Measurements from ENCODE around the gene PHRF1. TPM values are rescaled to one million over a fixed set of nuclear protein-coding genes. Genes with fewer than 3 reads are reported as not detected.

PHRF1 gene
- total RNA-seq, 1 experiment from 2014 or later = 35.6 TPM

DNA sequence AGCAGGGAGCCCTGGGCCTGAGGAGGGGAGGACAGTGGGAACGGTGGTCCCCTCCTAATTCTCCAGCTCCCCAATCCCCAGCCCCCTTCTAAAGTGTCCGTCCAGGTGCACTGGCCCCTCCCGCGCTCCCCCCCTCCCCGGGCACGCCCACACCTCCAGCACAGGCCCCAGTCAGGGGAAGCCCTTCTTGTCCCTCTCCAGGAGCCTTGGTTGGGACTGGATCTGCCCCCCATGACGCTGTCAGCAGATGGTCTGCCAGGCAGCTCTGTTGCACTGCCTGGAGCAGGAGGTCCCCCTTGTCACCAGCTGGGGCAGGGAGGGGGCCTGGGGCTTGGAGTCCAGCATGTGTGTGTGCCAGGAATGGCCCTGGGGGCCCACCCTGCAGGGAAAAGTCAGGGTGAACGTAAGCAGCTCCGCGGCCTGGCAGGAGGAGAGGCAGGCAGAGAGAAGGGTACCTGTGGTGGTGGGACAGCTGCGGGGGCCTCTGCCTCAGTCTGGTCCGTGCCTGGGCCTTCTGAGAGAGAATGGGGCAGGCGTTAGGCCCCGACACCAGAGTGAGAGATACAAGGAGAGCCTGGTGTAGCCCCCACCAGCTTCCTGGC, 37.9 kb downstream of the PHRF1 start:
- no peak for DNase-seq (ENCODE audit: low read depth)

DNA sequence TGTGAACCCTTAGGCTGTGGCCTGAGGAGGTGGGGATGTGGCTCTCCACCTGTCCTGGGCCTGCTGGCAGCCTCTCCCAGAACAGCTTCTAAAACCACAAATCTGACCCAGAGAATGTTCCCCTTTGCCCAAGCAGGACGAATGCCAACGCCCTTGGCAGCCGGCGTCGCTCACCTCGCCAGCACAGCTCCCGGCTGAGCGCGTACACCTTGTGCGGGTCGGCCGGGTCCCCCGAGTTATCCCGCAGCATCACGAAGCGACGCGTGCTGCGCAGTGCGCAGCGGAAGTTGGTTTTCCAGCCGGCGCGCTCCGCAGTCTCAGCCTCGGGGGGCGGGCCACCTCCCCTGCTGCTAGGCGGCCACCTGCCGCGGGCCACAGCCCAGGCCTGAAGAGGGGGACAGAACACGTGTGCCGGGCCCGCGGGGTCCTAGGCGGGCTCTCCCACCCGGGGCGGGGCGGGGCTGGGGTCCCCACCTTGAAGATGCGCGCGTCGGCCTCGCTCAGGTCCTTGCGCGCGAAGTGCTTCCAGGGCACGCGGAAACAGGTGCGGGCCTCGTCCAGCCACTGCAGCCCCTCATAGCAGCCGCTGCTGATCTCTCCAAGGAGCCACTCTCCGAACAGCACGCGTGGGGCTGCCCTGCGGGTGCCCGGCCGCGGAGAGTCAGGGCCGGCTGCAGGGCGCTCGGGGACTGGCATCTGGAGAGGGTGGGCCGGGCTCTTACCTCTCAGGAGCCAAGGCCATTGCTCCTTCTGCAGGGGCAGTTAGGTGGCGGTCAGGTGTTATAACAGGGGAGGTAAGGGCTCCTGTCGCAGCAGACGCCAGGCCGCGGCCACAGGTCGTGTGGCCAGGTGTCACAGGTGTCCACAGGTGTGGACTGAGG, 38.6 kb downstream of the PHRF1 start:
- DNase-seq (ENCODE audit: low read depth) = peak; percentile 42

DNA sequence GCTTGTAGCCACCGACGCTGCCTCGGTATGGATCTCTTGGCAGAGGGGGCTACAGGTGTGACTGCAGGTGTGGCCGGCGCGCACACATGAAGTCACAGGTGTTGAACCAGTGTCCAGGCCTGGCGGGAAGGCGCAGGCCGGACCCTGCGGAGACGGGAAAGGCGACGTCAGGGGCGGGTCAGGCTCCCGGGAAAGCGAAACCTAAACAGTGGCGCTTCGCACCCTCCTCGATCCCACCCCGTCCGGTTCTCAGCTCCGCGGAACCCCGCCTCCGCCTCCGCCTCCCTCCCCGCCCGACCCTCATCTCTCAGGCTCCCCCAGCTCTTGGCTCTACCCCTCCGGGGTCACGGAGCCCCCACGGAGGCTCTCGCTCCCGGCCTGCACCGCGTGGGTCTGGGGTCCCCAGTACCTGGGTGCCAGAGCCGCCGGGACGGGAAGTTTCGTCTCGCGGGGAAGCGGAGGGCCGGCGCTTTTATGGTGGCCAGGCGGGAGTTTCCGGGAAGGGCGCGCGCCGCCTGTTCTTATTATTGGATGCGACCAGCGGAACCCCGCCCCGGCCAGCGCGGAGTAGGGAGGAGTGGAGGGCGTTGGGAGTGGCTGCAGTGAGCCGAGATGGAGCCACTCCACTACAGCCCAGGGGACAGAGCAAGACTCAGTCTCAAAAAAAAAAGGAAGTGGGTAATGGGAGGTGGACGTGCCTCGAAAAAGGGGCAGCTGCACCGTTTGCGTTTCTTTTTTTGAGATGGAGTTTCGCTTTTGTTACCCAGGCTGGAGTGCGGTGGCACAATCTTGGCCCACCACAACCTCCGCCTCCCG, 39.4 kb downstream of the PHRF1 start, which contains the start of gene IRF7:
Gene IRF7, minus strand, starts transcription at position 447 of the 816 bp plus-strand sequence. CDS start 586 bp downstream, outside the sequence.
- peak; percentile 86 for DNase-seq (ENCODE audit: low read depth)

DNA sequence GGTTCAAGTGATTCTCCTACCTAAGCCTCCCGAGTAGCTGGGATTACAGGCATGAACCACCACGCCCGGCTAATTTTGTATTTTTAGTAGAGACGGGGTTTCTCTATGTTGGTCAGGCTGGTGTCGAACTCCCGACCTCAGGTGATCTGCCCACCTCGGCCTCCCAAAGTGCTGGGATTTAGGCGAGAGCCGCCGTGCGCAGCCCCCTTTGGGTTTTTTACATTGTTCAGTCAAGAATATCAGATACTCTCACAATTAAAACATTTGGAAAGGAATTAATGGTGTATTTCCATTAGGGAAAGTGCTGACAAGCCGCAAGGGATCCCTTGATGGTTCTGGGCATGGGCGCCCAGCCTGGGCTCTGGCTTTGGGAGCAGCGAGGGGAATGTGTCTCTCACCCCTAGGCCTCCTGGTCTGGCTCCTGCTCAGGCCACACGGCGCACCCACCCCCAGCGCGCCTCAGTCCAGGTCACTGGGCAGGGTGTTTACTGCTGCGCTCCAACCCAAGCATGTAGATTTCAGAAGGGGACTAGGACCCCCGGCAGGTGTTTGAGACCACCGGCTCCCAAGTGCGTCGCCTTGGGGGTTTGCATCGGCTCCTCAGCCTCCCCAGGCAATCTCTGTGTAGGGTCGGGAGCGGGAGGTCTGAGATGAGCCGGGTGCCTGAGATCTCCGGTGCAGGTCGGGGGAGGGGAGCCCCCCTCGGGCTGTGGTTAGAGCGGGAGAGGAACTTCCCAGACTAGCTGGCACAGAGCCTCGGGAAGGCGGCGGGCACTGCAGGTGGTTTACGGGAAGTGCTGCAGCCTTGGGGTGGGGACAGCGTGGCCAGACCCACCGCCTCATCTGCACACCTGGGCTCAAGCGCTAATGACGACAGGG, 40.3 kb downstream of the PHRF1 start:
- DNase-seq (ENCODE audit: low read depth) = no peak

DNA sequence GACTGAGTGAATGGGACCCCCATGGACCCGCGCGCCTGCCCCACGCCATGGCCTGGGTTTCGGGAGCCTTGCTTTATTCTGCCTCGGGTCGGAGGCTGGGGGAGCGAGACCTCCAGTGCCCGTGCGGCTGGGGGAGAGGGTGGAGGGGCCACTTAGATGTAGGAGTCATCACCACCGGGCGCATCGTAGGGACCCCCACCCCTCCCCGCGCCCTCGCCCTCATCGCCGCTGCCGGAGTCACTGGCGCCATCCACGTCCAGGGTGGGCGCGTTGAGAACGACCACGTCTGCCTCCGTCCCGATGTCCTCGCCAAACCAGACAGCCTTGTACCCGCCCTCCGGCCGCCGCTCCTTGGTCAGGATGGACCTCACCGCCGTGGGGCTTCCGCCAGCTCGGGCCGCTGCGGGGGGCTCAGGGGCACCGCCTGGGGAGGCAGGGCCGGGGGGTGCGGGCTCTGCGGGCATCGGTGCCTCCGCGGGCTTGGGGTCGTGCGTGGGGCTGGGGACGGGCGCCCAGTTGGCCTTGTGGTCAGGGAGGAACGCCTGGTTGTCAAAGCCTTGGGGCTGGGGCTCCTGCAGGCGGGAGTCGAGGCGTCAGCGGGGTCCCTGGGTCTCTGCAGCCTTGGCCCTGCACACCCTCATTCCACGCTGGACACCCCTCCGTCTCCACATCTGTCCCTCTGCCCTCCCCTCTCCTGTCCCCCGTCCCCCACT, 41.1 kb downstream of the PHRF1 start:
- DNase-seq (ENCODE audit: low read depth) = no peak

DNA sequence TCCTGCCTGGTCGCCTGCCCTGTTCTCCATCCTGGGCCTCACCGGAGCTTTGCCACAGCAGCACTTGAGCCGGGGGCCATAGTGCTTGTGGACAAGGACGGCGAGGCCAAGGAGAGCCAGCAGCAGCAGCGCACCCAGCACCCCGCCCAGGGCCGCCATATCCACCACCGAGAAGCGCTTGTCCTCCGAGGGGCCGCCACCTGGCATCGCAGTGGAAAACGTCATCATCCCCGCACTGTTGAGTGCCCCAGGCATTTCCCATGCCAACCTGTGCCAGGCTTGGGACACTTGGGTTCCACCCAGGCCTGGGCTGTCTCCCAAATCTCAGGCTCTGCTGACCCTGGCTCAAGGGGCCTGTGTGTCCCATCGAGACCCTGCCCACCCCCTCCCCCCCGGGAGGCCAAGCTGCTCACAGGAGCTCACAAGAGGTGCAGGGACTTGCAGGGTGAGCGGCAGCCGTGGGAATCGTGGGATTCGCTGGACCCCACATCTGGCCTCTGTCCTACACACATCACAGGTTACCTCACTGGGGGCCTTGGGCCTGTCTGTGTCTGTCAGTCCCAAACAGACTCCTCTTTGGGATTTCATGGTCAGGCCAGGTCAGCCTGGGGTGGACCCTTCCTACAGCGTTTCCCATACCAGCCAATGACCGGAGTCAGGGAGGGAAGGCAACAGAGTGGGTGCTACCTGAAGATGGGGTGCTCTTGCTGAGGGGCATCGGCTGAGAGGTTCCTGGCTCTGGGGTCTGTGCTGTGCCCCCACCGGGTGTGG, 41.8 kb downstream of the PHRF1 start:
- DNase-seq (ENCODE audit: low read depth) = no peak

DNA sequence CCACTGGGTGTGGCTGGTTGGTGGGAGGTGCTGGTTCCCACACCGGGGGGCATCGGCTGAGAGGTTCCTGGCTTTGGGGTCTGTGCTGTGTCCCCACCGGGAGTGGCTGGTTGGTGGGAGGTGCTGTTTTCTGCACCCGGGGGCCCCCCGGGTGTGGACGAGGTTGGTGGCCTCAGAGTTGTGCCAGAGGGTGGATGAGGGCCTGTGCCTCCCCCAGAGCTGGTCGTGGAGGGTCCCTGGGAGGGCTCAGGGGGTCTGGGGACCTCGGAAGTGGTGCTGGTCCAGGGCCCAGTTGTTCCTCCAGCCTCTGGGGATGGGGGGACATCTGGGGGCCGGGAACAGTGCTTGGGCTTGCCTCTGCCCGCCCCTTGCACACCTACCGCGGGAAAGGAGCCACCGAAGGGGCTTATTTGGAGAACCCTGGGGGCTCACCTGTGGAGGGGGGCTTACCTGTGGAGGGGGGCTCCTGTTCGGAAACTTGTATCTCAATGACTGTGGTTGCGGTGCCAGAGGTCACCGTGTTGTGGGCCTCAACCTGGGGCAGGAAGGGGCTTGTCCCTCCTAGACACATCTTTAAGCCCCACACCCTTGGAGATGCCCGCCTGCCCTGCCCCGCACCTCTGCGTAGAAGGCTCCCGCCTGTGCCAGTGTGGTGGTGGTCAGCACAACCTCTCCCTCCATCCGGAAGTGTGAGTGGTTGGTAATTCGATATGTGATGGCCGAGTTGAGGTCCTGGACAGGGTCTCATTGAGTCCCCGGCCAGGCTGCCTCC, 42.8 kb downstream of the PHRF1 start:
- DNase-seq (ENCODE audit: low read depth) = no peak

DNA sequence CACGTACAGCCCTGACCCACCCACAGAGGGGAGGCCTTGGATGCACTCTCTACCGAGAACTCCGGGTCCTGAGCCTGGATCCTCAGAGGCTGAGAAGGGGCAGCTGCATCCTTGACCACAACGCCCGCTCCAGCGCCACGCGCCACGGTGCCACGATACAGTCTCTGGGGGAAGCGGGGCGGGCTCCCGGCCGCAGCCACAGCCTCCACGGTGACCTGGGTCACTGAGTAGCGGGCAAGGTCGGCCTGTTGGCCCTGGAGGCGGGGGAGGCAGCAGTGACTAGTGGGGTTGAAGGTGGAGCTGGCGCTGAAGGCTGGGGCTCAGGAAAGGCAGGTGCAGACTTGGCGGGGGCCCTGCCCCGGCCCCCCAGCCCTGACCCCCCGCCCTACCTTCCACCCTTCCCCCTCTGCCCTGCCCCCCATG, 43.4 kb downstream of the PHRF1 start:
- no peak for DNase-seq (ENCODE audit: low read depth)

DNA sequence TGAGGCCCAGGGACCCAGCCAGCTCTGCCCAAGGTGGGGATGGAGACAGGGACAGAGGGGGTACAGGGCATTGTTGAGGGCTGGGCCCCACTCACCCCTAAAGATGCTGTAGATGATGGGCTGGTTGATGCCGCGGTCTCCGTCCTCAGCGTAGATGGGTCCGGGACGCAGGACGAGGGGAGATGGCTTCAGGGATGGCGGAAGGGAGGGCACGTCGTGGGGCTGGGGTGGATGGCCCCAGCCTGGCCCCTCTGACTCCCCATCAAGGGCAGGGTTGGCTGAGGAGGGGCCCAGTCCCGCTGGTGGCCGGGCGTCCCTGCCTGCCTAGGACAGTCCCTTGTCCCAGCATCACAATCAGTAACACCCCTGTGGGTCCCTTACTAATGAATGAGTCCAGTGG, 43.9 kb downstream of the PHRF1 start:
- DNase-seq (ENCODE audit: low read depth) = no peak

DNA sequence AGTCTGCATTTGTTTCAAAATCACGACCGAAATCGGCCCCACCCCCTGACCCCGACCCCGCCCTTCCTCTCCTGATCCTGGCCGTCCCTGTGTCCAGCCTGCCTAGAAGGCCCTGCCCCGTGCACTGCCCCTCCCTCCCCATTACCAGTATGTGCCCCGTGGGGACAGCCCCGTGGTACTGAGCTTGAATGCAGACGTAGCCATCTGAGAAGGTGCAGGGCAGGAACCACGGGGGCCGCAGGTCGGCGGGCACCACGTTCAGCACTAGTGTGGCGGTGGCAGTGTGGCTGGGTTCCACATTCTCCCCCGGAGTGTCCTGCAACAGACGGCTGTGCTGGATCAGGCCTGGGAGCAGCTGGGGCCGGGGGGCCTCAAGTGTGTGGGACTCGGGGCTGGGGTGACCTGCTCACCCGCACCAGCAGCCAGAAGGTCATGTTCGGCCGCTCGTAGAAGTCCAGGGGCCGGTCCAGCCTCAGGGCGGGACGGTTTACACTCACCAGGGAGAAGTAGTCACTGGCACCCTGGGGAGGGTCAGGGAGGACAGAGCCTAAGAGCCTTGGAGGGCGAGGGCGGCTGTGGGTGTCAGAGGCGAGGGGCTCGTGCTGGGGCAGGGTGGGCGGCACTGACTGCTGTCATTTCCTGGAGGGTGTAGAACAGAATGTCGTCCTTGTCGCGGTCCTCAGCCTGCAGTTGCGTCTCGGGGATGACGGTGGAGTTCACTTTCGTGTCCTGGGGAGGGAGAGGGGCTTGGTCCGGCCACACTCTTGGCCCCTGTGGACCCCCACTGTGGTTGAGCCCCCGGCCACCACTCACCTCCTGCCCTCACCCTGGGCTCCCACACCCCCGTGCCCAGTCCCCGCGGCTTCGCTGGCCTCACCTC, 44.9 kb downstream of the PHRF1 start:
- no peak for DNase-seq (ENCODE audit: low read depth)

DNA sequence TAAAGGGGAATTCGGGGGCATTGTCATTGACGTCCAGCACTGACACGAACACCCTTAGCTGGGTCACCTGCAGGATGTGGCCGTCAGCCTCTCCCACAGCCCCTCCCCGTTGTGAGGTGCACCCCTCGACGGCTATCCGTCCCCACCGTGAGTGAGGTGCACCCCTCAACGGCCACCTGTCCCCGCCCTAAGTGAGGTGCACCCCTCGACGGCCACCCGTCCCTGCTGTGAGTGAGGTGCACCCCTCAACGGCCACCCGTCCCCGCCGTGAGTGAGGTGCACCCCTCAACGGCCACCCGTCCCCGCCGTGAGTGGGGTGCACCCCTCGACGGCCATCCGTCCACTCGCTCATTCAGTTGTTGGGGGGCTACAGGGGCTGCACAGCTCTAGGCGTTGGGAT, 45.6 kb downstream of the PHRF1 start:
- no peak for DNase-seq (ENCODE audit: low read depth)

DNA sequence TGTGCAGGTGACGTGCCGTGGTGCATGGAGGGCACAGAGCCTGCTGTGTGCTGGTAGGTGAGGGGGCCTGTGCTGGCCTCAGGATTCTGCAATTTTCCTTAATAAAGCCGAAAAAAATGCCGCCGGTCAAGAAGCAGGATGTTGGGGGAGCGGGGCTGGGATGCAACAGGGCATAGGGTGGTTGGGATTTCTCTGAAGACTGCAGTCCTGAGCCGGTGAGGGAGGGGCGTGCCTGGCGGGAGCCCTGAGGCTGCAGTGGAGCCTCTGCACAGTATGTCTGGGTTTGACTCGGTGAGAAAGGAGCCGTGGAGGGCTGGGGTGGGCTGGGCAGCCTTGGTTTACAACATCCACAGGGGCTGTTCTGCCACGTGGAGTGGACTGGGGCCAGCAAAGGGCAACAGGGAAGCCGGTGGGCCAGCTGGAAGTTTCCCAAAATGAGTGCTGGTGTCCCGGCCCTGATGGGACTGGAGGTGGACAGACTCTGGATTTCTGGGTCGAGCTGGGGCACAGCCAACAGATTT, 47.1 kb downstream of the PHRF1 start:
- DNase-seq (ENCODE audit: low read depth) = no peak

DNA sequence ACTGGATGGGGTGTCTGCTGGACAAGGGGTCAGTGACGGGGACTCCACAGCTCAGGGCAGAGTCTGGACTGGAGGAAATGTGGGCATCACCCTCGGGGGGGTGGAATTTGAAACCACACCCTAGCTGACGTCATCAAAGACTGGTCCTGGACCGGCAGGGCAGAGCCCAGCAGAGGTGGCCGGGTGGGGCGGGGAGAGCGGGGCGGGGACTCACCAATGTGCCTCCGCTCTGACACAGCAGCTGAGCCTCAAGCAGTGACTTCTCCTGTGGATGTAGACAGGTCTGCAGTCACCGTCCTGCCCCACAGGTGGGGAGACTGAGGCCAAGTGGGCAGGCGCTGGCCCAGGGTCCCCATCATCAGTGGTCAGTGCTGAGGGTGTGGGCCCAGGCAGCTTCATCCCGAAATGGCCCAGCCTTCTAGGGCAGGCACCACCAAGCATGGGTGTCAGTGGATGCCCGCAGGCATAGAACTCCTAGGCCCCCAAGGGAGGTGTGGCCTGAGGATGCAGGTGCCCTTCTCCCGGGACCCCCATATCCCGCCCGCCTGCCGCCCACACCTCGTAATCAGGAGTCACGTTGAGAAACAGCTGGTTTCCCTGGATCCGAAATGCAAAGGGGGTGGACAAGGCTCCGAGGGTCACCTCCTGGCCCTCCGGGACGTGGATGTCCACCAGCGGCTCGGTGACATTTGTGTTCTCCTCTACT, 47.9 kb downstream of the PHRF1 start:
- DNase-seq (ENCODE audit: low read depth) = peak; percentile 19

DNA sequence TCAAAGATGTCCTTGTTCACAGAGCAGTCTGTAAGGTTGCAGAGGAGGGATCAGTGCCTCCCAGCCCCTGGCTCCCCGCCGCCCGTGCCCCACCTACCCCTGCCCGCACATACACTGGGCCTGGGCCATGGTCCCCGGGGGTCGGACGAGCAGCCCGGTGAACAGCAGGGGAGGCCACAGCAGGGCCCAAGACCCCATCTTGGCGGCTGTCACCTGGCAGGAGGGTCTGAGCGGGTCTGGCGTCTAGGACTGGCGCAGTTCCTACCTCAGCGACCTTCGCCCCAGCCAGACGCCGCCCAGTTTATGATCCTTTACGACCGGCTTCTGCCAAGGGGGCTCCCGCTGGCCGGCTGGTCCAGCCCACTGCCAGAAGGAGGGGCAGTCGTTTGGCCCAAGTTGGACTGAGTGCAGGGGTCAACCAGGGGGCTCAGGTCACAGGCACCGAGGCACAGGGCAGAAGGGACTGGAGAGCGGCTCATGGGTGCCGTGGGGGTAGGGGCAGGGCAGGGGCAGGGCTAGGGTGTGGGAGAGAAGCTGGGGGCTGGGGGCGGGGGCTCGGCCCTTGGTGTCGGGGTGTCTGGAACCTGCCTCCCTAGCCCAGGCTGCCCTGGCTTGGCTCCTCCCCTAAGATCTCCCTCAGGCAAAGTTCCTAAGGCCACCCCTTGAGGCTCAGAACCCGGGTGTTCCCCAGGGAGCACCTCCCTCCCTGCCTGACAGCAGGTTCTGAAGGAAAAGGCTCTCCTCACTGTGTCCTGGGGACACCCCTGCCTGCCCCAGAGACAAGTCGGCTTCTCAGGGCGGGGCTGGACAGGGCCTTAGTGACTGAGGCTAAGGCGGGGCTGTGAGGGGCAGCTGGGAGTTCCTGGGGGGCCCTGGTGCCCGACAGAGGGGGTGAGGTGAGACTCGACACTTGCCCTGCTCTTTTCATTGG, 48.7 kb downstream of the PHRF1 start, which contains the start of gene CDHR5:
Gene CDHR5, minus strand, starts transcription at position 251 of the 931 bp plus-strand sequence. Its CDS starts 53 bp downstream, at position 198.
- no peak for DNase-seq (ENCODE audit: low read depth)

DNA sequence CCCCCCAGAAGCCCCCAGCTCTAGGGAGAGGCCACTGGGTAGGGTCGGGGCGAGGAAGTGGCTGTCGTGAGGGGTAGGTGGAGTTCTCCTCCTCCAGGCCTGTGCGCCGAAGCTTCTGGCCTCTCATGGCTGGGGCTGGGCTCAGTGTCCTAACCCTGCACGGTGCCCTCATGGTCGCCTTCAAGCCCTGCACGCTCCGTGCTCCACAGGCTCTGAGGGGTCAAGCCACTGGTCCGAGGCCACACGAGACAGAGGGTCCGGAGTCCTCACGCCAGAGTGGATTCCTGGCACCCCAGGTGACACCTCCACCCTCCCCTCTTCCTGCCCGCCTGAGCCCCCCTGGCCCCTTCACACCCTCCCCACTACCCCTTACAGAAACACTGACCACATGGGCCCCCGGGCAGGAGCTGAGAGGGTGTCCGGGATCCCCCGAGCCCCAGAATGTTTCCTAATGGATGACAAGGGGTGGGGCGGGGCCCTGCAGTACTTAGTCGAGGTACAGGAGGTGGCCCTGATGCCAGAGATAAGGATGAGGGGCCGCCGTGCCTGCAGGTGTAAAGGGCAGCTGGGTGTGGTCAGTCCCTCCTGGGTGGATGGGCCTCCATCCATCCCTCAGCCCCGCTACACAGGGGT, 49.5 kb downstream of the PHRF1 start:
- DNase-seq (ENCODE audit: low read depth) = no peak

All from LHCN-M2 (cell line).